Lung (tissue), 12 donors: ENCODE results near the gene PIK3R3. TPM values are rescaled to one million over a fixed set of nuclear protein-coding genes. Genes with fewer than 3 reads are reported as not detected.

Source experiments
- ATAC-seq: fragments of 200-7000 bp; cut with Tn5 transposase; one replicate; pipeline ENCODE4 v1.9.1; 2020; ENCODE audit warnings: moderate number of reproducible peaks; ENCODE audit not compliant: insufficient read depth, low FRiP score
- DNase-seq, 3 donors: peaks; one replicate each; pipeline ENCODE4 v3.0.0-alpha.2; 2013 to 2017
- H3K27ac ChIP-seq, 2 donors: one replicate each; pipeline ENCODE4 v1.5.1; 2013; ENCODE audit warnings: mild to moderate bottlenecking in 2 of 2, moderate library complexity in 2 of 2, control low read depth in 1 of 2, inconsistent platforms in 1 of 2, low read depth in 1 of 2, low read length in 1 of 2
- H3K27me3 ChIP-seq, 3 donors: one replicate each; pipeline ENCODE4 v1.5.1; 2013; ENCODE audit warnings: low read length in 2 of 3; ENCODE audit not compliant: control insufficient read depth in 3 of 3, insufficient read depth in 3 of 3
- H3K36me3 ChIP-seq, 4 donors: one replicate each; pipeline ENCODE4 v1.5.1; 2013; ENCODE audit warnings: low read length in 4 of 4, mild to moderate bottlenecking in 1 of 4, moderate library complexity in 1 of 4; ENCODE audit not compliant: control insufficient read depth in 4 of 4, insufficient read depth in 4 of 4
- H3K4me1 ChIP-seq, 5 donors: one replicate each; pipeline ENCODE4 v1.5.1; 2013; ENCODE audit warnings: low read length in 5 of 5, mild to moderate bottlenecking in 2 of 5, moderate library complexity in 1 of 5; ENCODE audit not compliant: control insufficient read depth in 5 of 5, insufficient read depth in 5 of 5
- H3K4me3 ChIP-seq: one replicate; pipeline ENCODE4 v1.5.1; 2013; ENCODE audit warnings: mild to moderate bottlenecking, control low read depth, moderate library complexity
- H3K9ac ChIP-seq, 2 donors: one replicate each; pipeline ENCODE4 v1.5.1; 2013; ENCODE audit warnings: low read length in 2 of 2, control low read depth in 1 of 2; ENCODE audit not compliant: insufficient read depth in 1 of 2
- H3K9me3 ChIP-seq, 4 donors: one replicate each; pipeline ENCODE4 v1.5.1; 2013; ENCODE audit warnings: low read length in 3 of 4, mild to moderate bottlenecking in 1 of 4, moderate library complexity in 1 of 4; ENCODE audit not compliant: control insufficient read depth in 4 of 4, insufficient read depth in 3 of 4
- WGBS, 2 donors: extraction: QIAGEN DNeasy Blood & Tissue Kit; methylation state at CpG; one replicate each; pipeline ENCODE4 v1.1.7; 2013; 5-methylcytosine and 5-hydroxymethylcytosine counted together
- polyA plus RNA-seq, 2 donors: library from polyadenylated mRNA; stranded (reverse); fragments of 200-250 nt; gene quantifications; one replicate each; pipeline ENCODE4 v1.2.1, GENCODE V29; 2013
- total RNA-seq, 2 donors: library from RNA; depleted of rRNA in 1 of 2; stranded (reverse); fragments of >200 nt in 1 of 2; gene quantifications; one replicate each; pipeline ENCODE4 v1.2.1, GENCODE V29; 2014 to 2021
- TF ChIP-seq, protein P1 (sequence below): IDR thresholded peaks from 2 replicates; pipeline ENCODE4 v1.5.1; 2012; ENCODE audit warnings: mild to moderate bottlenecking; ENCODE audit errors: control extremely low read depth, extremely low read depth
- donor health status: control.
- donor health status: control.
- donor health status: Bipolar disorder and iron deficiency.
- donor health status: healthy.
- donor health status: DM: yes; HTN: yes; CAD: no.

PIK3R3 gene
- total and polyA plus RNA-seq, 4 donors = 9.1 to 36.7 (median 17.1) TPM

DNA sequence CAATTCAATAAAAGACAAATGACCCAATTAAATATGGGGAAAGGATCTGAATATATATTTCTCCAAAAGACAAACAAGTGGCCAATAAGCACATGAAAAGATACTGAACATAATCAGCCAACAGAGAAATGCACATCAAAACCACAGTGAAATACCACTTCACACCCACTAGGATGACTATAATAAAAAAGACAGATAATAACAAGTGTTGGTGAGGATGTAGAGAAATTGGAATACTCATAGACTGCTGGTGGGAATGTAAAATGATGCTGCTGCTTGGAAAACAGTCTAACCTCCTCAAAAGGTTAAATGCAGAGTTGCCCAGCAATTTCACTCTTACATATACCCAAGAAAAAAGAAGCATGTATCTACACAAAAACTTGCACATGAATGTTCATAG, 48.9 kb downstream of the PIK3R3 start:
- no peak overlapping the region for H3K4me3 ChIP-seq
- TF ChIP-seq, protein P1, sequence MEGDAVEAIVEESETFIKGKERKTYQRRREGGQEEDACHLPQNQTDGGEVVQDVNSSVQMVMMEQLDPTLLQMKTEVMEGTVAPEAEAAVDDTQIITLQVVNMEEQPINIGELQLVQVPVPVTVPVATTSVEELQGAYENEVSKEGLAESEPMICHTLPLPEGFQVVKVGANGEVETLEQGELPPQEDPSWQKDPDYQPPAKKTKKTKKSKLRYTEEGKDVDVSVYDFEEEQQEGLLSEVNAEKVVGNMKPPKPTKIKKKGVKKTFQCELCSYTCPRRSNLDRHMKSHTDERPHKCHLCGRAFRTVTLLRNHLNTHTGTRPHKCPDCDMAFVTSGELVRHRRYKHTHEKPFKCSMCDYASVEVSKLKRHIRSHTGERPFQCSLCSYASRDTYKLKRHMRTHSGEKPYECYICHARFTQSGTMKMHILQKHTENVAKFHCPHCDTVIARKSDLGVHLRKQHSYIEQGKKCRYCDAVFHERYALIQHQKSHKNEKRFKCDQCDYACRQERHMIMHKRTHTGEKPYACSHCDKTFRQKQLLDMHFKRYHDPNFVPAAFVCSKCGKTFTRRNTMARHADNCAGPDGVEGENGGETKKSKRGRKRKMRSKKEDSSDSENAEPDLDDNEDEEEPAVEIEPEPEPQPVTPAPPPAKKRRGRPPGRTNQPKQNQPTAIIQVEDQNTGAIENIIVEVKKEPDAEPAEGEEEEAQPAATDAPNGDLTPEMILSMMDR = no peak
- peaks cover 0 to 12% (median 3%) of the 10 kb centered on the region in 5 donors for H3K4me1 ChIP-seq
- no peak overlapping the region for H3K9ac ChIP-seq
- DNase-seq (no peak), ATAC-seq (no peak)
- no peaks in the 10 kb centered on the region for H3K36me3 ChIP-seq
- H3K27ac ChIP-seq = no peak overlapping the region
- H3K9me3 ChIP-seq = no peaks in the 10 kb centered on the region
- no peaks in the 10 kb centered on the region for H3K27me3 ChIP-seq

DNA sequence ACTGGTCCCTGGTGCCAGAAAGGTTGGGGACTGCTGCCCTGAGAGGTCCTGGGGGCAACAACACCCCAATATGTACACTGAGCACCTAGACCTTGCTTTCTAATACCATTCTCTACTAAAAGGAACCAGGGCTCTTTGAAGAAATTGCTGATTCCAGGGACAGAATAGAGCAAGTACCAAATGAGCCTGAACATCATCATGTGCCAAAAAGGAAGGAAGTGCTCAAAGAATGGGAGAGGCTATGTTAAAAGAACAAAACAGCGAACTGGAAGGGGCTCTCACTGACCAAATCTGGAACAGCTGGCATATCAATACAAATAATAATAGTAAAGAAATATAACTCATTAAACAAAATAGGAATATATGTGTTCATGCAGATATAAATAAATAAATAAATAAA, 50.8 kb downstream of the PIK3R3 start:
- ATAC-seq (no peak), DNase-seq (peak in 2 of 3 donors; percentile 9 to 22)
- H3K4me3 ChIP-seq = no peak overlapping the region
- no peaks in the 10 kb centered on the region for H3K27me3 ChIP-seq
- WGBS, 2 donors = 33 to 44% methylated on average over 1 of the region's 1 CpG
- no peaks in the 10 kb centered on the region for H3K9me3 ChIP-seq
- no peaks in the 10 kb centered on the region for H3K36me3 ChIP-seq
- H3K4me1 ChIP-seq = peaks cover 0 to 7% (median 3%) of the 10 kb centered on the region in 5 donors
- no peak overlapping the region for H3K9ac ChIP-seq
- TF ChIP-seq, protein P1 = no peak
- peak overlapping the region in 1 of 2 donors; percentile 62 for H3K27ac ChIP-seq

DNA sequence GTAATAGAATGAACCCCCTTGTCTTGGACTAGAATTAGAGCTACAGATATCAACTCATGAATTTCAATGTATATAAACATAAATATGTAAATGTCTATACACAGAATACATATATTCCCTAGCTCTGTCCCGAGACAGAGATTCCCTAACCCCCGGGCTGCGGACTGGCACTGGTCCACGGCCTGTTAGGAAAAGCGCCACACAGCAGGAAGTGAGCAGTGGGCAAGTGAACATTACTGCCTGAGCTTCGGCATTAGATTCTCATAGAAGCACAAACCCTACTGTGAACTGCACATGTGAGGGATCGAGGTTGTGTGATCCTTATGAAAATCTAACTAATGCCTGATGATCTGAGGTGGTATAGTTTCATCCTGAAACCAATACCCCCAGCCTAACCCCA, 51.2 kb downstream of the PIK3R3 start:
- DNase-seq = peak in 1 of 3 donors; percentile 23
- TF ChIP-seq, protein P1 = no peak
- H3K9ac ChIP-seq = no peak overlapping the region
- H3K36me3 ChIP-seq = no peaks in the 10 kb centered on the region
- no peaks in the 10 kb centered on the region for H3K27me3 ChIP-seq
- no peak for ATAC-seq
- 72 to 79% methylated on average over 7 of the region's 7 CpGs for WGBS, 2 donors
- peak overlapping the region in 1 of 2 donors; percentile 62 for H3K27ac ChIP-seq
- peaks cover 0 to 8% (median 3%) of the 10 kb centered on the region in 5 donors for H3K4me1 ChIP-seq
- no peak overlapping the region for H3K4me3 ChIP-seq
- H3K9me3 ChIP-seq = no peaks in the 10 kb centered on the region

DNA sequence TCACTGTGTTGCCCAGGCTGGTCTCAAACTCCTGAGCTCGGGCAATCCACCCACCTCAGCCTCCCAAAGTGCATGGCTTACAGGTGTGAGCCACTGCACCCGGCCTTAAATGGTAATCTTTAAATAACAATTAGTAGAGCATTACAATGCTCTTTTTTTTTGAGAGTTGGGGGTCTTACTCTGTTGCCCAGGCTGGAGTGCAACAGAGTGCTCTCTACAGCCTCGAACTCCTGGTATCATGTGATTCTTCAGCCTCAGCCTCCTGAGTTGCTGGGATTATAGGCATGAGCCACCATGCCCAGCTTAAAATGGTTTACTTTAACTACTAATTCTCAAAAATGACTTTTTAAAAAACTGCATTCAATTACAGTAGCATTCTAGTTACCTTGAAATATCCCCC, 52.2 kb downstream of the PIK3R3 start:
- Histone ChIP-seq H3K27me3 (no peaks in the 10 kb centered on the region), H3K4me1 (peaks cover 0 to 9% (median 3%) of the 10 kb centered on the region in 5 donors), H3K9ac (no peak overlapping the region), H3K4me3 (no peak overlapping the region), H3K27ac (no peak overlapping the region), H3K9me3 (no peaks in the 10 kb centered on the region), H3K36me3 (no peaks in the 10 kb centered on the region)
- DNase-seq = no peak
- TF ChIP-seq, protein P1 = no peak
- 85 to 86% methylated on average over 3 of the region's 3 CpGs for WGBS, 2 donors
- ATAC-seq = no peak
